SK-N-SH (cell line): ENCODE results near the gene PSMF1.

Source experiments
- EP300 ChIP-seq, 2 experiments: IDR thresholded peaks; 2 replicates each; pipeline versions ENCODE4 v1.4.0 to v1.6.1; 2012; ENCODE audit warnings: borderline replicate concordance in 1 of 2, low read depth in 1 of 2, low read length in 1 of 2
- EZH2phosphoT487 ChIP-seq: fragments of 200-600 bp; sonication (generic); IDR thresholded peaks from 2 replicates; pipeline ENCODE4 v1.6.1; 2017; ENCODE audit warnings: low read depth, mixed run types, mild to moderate bottlenecking, antibody characterized with exemption, moderate library complexity, borderline replicate concordance
- JUND ChIP-seq: IDR thresholded peaks from 2 replicates; pipeline ENCODE4 v1.4.0; 2012
- POLR2AphosphoS5 ChIP-seq: IDR thresholded peaks from 2 replicates; pipeline ENCODE4 v1.6.1; 2012; ENCODE audit warnings: low read depth, low read length
- RCOR1 ChIP-seq: fragments of 150-350 bp; IDR thresholded peaks from 2 replicates; pipeline ENCODE4 v1.6.1; 2017; ENCODE audit warnings: antibody characterized with exemption, low read length
- RXRA ChIP-seq: IDR thresholded peaks from 2 replicates; pipeline ENCODE4 v1.4.0; 2012; ENCODE audit warnings: low read depth, mild to moderate bottlenecking, borderline replicate concordance
- TAF1 ChIP-seq: IDR thresholded peaks from 2 replicates; pipeline ENCODE4 v1.6.1; 2012; ENCODE audit warnings: low read depth, mild to moderate bottlenecking, low read length, moderate library complexity, borderline replicate concordance
- TCF12 ChIP-seq: IDR thresholded peaks from 2 replicates; pipeline ENCODE4 v1.4.0; 2012
- YY1 ChIP-seq: IDR thresholded peaks from 2 replicates; pipeline ENCODE4 v1.4.0; 2012; ENCODE audit warnings: low read depth, mild to moderate bottlenecking
- TF ChIP-seq, protein P1 (sequence below): IDR thresholded peaks from 2 replicates; pipeline ENCODE4 v1.4.0; 2012; ENCODE audit warnings: low read depth
- TF ChIP-seq, protein P2 (sequence below): fragments of 200-600 bp; sonication (generic); IDR thresholded peaks from 2 replicates; pipeline ENCODE4 v1.6.1; 2017; ENCODE audit warnings: antibody characterized with exemption, mild to moderate bottlenecking, moderate library complexity
- TF ChIP-seq, protein P3 (sequence below): fragments of 150-350 bp; IDR thresholded peaks from 2 replicates; pipeline ENCODE4 v1.6.1; 2017; ENCODE audit warnings: antibody characterized with exemption, low read length, low read depth, borderline replicate concordance

GRCh38 chr20:1123666-1124065 is 5.3 kb downstream of the PSMF1 start:
- TF ChIP-seq, protein P1, sequence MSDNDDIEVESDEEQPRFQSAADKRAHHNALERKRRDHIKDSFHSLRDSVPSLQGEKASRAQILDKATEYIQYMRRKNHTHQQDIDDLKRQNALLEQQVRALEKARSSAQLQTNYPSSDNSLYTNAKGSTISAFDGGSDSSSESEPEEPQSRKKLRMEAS: no peak
- TF ChIP-seq RCOR1 (no peak), EP300 (IDR thresholded peaks at IDR 0.05; ENCODE audit: borderline replicate concordance in 1 of 2, low read depth in 1 of 2, low read length in 1 of 2) (no peak), JUND (no peak), POLR2AphosphoS5 (no peak), EZH2phosphoT487 (no peak), YY1 (no peak), TCF12 (no peak), TAF1 (no peak), RXRA (no peak)
- TF ChIP-seq, protein P2, sequence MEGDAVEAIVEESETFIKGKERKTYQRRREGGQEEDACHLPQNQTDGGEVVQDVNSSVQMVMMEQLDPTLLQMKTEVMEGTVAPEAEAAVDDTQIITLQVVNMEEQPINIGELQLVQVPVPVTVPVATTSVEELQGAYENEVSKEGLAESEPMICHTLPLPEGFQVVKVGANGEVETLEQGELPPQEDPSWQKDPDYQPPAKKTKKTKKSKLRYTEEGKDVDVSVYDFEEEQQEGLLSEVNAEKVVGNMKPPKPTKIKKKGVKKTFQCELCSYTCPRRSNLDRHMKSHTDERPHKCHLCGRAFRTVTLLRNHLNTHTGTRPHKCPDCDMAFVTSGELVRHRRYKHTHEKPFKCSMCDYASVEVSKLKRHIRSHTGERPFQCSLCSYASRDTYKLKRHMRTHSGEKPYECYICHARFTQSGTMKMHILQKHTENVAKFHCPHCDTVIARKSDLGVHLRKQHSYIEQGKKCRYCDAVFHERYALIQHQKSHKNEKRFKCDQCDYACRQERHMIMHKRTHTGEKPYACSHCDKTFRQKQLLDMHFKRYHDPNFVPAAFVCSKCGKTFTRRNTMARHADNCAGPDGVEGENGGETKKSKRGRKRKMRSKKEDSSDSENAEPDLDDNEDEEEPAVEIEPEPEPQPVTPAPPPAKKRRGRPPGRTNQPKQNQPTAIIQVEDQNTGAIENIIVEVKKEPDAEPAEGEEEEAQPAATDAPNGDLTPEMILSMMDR: no peak
- TF ChIP-seq, protein P3, sequence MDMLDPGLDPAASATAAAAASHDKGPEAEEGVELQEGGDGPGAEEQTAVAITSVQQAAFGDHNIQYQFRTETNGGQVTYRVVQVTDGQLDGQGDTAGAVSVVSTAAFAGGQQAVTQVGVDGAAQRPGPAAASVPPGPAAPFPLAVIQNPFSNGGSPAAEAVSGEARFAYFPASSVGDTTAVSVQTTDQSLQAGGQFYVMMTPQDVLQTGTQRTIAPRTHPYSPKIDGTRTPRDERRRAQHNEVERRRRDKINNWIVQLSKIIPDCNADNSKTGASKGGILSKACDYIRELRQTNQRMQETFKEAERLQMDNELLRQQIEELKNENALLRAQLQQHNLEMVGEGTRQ: no peak
